NOMO-1 treated with dmso at 0.1 percent for 144 hours (cell line): ENCODE data around the gene SESN2.
"Not testable (repeated sequence)": the region's sequence is repeated elsewhere in the genome, so short reads cannot be mapped to it uniquely, and the experiment has no call there.

Source experiments
- DNase-seq: peaks from one replicate; lab custom pipeline; 2025; ENCODE audit not compliant: unreplicated experiment; lab: John Stamatoyannopoulos, UW

SESN2 gene

DNA sequence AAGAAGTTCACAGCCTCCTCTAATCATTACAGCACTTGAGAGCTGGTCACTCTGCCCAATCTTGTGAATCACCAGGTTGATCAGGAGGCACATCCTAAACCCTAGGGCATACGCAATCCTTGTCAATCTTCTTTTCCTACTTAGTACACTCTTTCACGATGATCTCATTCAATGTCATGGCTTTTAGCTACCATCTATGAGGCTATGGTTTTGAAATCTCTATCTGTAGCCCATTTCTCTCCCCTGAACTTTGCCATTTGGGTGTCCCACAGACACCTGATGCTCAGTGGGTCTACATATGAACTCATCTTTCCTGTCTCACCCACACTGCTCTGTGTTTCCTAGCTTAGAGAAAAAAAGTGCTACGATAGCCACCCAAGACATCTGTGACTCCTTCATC, 67.7 kb downstream of the SESN2 start:
- DNase-seq: no peak

DNA sequence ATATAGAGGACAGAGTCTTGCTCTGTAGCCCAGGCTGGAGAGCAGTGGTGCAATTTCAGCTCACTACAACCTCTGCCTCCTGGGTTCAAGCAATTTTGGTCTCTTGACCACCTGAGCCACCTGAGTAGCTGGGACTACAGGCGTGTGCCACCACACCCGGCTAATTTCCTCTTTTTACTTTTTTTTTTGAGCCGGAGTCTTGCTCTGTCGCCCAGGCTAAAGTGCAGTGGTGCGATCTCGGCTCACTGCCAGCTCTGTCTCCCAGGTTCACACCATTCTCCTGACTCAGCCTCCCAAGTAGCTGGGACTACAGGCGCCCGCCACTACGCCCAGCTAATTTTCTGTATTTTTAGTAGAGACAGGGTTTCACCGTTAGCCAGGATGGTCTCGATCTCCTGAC, 68.1 kb downstream of the SESN2 start:
- DNase-seq: not testable (repeated sequence)

DNA sequence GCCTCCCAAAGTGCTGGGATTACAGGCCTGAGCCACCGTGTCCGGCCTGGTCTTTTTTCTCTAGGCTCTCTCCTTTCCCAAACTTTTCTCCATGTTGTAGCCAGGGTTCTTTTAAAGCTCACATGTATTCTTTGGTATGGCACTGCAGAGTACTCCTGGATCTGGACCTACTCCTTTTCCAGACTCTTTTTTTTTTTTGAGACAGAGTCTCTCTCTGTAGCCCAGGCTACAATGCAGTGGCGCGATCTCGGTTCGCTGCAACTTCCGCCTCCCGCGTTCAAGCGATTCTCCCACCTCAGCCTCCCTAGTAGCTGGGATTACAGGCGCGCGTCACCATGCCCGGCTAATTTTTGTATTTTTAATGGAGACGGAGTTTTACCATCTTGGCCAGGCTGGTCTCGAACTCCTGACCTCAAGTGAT, 68.9 kb downstream of the SESN2 start:
- DNase-seq: no peak

DNA sequence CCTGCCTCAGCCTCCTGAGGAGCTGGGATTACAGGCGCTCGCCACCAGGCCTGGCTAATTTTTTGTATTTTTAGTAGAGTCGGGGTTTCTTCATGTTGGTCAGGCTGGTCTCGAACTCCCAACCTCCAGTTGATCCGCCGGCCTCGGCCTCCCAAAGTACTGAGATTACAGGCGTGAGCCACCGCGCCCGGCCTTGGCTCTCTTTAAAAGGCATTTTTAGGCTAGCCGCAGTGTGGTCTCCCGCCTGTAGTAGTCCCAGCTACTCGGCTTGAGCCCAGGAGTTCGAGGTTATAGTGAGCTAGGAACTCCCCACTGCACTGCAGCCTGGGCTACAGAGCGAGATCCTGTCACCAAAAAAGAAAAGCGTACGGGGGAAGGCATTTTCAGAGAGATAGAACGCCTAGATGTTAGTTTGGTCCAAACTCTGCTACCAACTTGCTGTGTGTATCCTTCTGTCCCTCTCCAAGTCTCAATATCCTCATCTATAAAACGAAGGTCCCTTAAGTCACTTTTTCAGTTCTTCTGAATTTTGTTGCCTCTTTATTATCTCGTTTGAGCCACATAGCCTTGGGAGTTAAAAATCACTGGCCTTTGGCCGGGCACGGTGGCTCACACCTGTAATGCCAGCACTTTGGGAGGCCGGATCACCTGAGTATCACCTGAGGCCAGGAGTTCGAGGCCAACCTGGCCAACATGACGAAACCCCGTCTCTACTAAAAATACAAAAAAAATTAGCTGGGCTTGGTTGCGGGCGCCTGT, 70.3 kb downstream of the SESN2 start:
- no peak for DNase-seq
